SH-SY5Y (cell line): ENCODE measurements around the gene MYLK.

Experiments
- GATA2 ChIP-seq: IDR thresholded peaks from 2 replicates; pipeline ENCODE4 v1.6.1; 2011; ENCODE audit warnings: mild to moderate bottlenecking, low read depth, low read length
- GATA3 ChIP-seq: IDR thresholded peaks from 2 replicates; pipeline ENCODE4 v1.6.1; 2011; ENCODE audit warnings: low read depth, mild to moderate bottlenecking, low read length, moderate library complexity

DNA sequence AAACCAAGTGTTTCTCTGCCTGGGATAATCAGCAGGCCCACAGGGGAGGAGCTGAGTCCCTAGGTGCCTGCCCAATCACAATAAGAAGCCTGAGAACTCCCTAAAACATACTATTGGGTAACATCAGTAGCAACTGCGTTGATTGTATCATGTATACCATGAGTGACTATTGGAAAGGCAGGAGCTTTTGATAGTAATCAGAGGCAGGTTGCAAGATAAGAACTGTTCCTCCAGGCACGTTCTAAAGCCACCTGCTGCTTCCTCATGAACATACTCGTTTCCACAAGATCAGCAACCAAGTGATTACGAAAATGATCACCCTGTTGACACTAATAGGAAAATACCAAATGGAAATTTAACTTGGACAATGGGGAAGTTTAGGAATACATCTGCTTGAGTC is 6.7 kb downstream of the MYLK start:
- no peak for TF ChIP-seq GATA3
- TF ChIP-seq GATA2: no peak
